SKM-1 (cell line): ENCODE measurements around the gene OXTR.

Experiments used
- DNase-seq: peaks from one replicate; lab custom pipeline; 2025; ENCODE audit not compliant: unreplicated experiment; lab: John Stamatoyannopoulos, UW

The OXTR gene

GRCh38 chr3:8767667-8768363 is 1.6 kb downstream of the OXTR start:
- DNase-seq = no peak

GRCh38 chr3:8767256-8767666 is 2.2 kb downstream of the OXTR start:
- no peak for DNase-seq

GRCh38 chr3:8766148-8766547 is 3.3 kb downstream of the OXTR start:
- DNase-seq = no peak

- DNase-seq = no peak
Measured at GRCh38 chr3:8765528-8765927, 3.9 kb downstream of the OXTR start.

- DNase-seq = no peak
Measured at GRCh38 chr3:8764528-8764927, 4.9 kb downstream of the OXTR start.

- no peak for DNase-seq
Measured at GRCh38 chr3:8762607-8763377, 6.6 kb downstream of the OXTR start.

- DNase-seq = no peak
Measured at GRCh38 chr3:8761866-8762265, 7.5 kb downstream of the OXTR start.

- no peak for DNase-seq
Measured at GRCh38 chr3:8760506-8760905, 8.9 kb downstream of the OXTR start.

GRCh38 chr3:8760091-8760490 is 9.3 kb downstream of the OXTR start:
- no peak for DNase-seq

GRCh38 chr3:8759038-8759707 is 10.2 kb downstream of the OXTR start:
- no peak for DNase-seq

- DNase-seq = no peak
Measured at GRCh38 chr3:8757551-8758518, 11.6 kb downstream of the OXTR start.

GRCh38 chr3:8756671-8757070 is 12.7 kb downstream of the OXTR start:
- DNase-seq = no peak

GRCh38 chr3:8755564-8756237 is 13.7 kb downstream of the OXTR start:
- no peak for DNase-seq

GRCh38 chr3:8755097-8755496 is 14.3 kb downstream of the OXTR start:
- no peak for DNase-seq

- no peak for DNase-seq
Measured at GRCh38 chr3:8752832-8753231, 16.6 kb downstream of the OXTR start.

GRCh38 chr3:8749316-8749715 is 20.1 kb downstream of the OXTR start:
- DNase-seq = no peak

GRCh38 chr3:8746780-8747345 is 22.6 kb downstream of the OXTR start:
- no peak for DNase-seq

GRCh38 chr3:8745619-8746370 is 23.6 kb downstream of the OXTR start:
- DNase-seq = no peak

- no peak for DNase-seq
Measured at GRCh38 chr3:8743911-8744310, 25.5 kb downstream of the OXTR start.
